GM21786 (cell line): ENCODE data around the gene ZFAND2A.

Experiments
- ATAC-seq: cut with Tn5 transposase; IDR thresholded peaks from one replicate; pipeline ENCODE4 v1.9.1; 2021; ENCODE audit not compliant: unreplicated experiment

ZFAND2A gene

DNA sequence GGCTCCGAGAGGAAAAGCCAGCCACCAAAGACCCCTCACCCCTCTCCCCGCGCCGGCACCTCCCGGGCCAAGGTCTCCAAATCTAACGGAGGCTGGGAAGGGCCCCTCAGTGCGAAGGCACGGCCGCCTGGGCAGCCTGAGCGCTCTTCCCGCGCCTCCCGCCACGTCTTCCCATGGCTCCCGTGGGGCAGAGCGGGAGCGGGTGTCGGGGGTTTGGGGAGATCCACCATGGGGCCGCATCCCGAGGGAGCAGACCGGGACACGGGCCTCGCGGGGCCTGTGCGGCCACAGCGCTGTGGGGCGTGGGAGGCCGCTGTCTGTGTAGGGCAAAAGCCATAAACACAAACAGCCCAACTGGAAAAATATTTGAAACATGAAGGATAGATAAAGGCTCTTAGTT, 49.6 kb downstream of the ZFAND2A start:
- no peak for ATAC-seq

DNA sequence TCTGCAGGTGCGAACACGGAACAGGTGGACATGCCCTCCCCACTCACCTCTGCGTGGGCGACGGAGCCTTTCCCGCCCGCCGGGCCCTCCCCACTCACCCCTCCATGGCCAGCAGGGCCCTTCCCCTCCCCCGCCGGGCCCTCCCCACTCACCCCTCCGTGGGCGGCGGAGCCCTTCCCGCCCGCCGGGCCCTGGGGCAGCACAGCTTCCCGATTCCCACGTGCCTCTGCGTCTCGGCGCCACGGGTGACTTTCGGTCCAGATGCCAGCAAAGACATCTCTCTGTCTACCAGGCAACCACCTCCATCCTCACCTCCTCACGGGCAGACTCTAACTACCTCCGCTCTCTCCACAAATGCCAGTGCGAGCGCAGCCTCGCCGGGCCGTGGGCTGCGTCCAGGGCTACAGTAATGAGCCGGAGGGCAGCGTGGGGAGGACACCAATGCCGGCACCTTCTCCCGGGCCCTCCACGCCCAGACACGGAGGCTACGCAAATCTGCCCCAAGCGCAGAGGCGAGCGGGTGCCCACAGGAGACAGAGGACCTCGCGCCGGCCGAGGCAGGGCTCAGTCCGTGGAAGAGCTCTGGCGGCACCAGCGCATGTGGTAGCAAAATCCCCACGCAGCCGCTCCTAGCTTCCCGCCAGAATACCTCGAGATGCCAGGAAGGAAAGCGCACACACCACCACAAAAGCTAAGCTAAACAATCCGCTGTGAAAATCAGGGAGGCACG, 50.2 kb downstream of the ZFAND2A start:
- ATAC-seq, result no peak

DNA sequence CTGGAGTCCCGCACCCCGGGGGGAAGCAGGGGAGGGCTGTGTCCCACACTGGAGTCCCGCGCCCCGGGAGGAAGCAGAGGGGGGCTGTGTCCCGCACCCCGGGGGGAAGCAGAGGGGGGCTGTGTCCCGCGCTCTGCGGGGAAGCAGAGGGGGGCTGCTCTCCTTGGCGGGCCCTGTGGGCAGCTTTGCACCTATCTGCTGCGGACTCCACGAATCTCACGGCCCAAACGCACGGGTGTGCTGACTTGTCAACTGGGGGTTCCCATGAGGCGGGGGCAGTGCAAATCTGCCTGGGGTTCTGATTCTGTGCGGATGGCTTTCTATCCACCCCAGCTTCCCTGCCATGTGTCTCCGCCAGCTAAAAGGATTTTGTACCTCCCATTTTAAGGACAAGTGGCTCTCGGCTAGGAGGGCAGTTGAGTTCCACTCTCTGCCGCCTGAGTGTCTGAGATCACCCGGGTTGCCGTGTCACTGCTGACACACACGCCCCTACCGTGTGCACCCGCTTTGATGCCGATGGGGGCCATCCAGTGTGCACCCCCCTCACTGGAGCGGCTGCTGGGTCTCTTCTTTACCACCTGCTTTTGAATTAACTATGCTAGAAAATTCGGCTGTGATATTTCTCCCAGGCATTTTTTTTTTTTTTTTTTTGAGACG, 51.6 kb downstream of the ZFAND2A start:
- ATAC-seq, result no peak

DNA sequence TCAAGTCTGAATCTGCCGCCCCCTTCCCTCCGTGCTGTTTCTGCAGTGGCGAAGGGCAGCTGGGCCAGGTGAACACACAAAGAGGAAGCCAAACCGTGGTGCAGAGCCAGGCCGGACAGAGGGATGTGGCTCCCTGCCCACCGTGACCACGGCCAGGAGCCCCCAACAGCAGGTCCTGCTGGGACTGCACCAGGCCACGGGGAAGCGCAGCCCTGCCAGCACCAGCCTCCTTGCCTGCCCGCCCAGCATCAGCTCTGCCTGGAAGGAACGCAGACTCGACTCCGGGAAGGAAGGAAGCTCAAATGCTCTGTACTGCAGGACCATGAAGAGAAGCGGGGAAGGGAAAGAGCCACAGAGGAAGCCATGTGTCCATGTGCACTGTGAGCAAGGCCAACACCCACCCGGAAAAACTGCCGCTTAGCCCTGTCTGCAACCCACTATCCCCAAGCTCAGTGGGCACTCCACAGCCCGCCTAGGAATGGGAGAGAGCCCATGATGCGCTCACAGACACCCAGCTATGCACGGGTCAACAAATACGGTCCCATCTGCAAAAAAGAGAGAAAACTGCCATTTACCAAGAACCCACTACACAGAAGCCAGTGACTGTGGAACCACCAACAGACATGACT, 53.1 kb downstream of the ZFAND2A start:
- ATAC-seq, result no peak

DNA sequence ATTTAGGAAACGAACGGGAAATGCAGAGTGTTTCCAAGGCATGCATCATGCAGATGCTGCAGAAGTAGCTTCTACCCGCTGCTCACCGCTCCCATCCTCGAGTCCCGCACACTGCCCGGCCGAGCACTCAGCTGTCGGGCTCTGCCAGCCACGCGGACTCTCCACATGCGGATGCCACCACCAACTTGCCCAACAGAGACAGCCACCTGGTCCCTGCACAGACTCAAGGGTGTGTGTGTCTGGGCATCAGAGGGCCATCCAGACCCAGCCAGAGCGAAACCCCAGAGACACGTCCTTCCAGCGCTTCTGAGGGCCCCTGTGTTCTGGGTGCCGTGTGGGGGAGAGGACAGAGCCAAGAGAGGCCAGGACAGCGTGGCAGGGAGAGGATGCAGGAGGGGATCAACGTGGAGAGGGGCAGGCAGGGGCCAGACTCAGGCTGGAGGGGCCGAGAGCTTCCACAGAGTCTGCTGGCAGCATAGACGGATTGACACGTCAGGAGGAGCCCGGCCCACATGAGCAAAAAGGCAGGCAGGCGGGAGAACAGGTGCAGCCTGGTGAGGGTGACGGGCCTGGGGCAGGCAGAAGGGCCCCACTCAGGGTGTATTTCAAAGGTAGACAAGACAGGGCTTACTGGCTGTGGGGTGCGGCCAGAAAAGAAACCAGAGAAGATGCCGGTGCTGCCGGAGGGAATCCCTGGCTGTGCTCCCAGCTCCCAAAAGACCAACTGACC, 53.8 kb downstream of the ZFAND2A start:
- no peak for ATAC-seq

DNA sequence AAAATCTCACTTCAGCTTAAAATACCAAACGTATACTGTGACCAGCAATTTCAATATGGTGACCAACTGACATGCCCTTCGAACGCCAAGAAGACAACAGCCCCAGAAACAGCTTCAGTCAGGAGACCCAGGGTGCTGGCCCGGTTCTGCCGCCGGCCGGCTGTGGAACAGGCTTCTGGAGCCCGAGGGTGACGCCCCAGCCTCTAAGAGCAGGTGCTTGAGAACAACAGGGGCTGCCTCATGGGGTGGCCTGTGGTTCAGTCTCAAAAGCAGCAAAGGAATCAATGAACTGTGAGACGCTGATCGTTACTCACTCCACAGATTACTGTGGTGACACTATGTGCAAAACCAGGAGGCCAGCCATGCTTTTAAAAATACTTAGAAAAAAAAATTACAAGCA, 54.8 kb downstream of the ZFAND2A start:
- peak; percentile 68 for ATAC-seq

DNA sequence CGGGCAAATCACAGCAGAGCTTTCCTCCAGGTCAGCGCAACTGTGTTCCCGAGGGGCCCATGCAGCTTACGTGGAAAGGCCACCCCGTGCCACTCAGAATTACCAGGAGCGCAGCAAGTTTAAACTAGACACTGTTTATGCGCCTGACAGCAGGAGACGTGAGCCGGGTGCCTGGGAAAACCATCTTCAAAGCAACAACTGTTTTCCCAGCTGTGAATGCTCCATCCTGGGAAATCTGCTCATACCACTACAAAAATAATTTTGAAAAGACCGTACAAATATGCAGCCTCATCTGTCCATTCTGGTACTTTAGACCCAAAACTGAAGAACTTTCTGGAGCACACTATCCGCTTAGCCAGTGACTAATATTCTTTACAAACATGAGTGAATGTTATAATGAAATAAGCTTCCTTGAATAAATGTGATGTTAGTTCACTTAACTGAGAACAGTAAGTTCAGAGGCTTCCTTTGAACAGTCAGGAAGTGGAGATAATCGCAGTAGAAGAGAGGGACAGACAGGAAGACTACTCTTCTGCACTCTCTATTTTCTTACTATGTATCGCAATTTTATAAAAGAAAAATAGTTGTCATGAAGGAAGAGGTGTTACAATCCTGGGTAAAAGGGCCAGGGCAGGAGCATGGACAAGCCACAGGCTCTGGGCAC, 55.3 kb downstream of the ZFAND2A start:
- no peak for ATAC-seq

DNA sequence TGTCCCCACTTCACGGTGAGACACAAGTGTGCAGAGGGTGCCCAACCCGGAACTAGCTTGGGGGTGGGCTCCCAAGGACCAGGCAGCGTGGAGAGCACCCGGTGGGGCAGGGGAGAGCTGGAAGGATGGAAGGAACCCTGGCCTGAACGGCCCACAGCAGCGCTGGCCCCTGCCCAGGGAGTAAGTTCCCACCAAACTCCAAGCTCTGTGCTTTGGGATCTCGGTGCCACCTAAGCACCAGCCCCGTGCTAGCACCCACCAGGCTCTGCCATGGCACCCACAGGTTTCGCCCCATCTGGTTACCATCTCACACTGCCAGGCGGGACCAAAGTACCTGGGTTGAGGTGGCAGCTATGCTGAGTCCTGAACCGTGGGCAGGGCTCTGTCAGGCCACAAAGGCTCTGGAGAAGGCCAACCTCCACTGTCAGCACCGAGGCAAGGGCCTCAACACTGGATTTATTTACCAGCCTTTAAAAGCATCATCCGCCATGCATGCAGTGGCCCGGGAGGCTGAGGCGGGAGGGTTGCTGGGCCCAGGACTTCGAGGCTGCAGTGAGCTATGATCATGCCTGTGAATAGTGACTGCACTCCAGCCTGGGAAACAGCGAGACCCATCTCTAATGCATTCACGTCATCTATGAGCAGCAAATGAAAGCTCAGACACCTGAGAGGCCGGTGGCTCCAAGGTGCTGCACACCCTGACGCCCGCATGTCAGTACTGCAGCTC, 56.0 kb downstream of the ZFAND2A start:
- no peak for ATAC-seq

DNA sequence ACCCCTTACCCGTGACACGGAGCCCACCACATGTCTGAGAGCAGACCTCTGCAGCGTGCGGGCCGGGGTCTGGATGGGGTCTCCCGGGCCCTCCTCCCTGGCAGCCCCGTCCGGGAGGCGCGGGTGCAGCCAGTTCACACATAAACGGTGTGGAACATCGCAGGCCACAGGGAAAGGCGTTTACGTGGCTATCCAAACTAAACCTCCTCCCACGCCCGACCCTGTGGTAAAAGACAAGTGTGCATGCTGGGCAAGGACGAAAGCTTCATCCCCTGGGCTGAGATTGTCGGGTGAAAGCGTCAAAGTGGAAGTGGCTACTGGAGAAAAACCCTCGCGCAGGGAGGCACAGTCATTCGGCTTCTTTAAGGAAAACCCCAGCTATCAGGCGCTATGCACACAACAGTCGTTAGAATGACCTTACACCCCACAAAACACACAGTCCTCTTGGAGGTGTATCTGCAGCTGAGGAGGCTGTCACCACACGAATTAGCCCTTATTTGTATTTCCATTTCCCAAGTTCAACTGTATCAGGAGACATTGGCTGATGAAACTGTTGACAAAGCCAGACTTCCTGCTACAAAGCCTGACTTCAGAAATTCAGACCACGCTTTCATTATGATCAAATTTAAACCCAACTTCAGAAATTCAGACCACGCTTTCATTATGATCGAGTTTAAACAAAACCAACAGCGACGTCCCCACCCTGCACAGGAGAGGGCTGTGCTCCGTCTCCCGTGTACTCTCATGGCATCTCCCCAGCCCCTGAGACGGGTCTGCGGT, 56.8 kb downstream of the ZFAND2A start:
- peak; percentile 37 for ATAC-seq
